Activated CD4-positive, alpha-beta T cell treated with anti-CD3 and anti-CD28 coated beads, Interleukin-2, amount 50 U/mL, for 48 hours (primary cell): ENCODE data around the gene TMPRSS7.
"Not testable (repeated sequence)": the region's sequence is repeated elsewhere in the genome, so short reads cannot be mapped to it uniquely, and the experiment has no call there.

ENCODE experiments used
- DNase-seq, 2 experiments: peaks; one replicate each; pipeline ENCODE4 v3.0.0-alpha.2; 2020

Gene TMPRSS7

DNA sequence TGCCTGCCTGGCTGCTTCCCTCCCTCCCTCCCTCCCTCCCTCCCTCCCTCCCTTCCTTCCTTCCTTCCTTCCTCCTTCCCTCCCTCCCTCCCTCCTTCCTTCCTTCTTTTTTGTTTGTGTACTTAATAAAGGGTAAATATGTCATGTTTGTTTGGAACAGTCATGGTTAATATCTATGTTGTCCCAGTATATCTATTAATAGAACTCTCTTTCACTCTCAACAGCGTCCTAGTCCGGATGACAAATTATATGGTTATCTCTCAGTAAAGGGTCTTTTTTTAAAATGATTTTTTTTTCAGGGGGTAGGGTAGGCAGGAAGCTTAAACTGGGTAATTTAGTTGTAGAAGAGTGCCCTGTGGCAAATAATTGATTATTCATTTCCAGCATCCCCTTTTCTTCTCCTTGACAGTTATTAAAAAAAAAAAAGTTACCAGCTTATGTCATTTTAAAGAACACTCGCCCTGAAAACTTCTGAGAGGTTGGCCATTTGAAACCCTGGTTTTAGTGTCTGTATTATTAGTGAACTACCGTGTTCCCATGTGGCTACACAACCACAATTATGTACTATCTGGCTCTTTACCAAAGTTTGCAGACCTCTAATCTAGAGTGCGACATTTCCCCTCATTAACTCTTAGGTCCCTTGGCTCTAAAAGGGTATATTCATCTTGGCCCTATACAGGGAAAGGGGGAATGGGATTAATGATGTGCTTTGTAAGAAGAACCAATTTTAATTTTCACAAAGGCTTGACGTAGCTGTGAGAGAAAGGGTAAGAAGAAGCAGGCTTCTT lies 22.1 kb upstream of the TMPRSS7 start:
- DNase-seq: no peak

DNA sequence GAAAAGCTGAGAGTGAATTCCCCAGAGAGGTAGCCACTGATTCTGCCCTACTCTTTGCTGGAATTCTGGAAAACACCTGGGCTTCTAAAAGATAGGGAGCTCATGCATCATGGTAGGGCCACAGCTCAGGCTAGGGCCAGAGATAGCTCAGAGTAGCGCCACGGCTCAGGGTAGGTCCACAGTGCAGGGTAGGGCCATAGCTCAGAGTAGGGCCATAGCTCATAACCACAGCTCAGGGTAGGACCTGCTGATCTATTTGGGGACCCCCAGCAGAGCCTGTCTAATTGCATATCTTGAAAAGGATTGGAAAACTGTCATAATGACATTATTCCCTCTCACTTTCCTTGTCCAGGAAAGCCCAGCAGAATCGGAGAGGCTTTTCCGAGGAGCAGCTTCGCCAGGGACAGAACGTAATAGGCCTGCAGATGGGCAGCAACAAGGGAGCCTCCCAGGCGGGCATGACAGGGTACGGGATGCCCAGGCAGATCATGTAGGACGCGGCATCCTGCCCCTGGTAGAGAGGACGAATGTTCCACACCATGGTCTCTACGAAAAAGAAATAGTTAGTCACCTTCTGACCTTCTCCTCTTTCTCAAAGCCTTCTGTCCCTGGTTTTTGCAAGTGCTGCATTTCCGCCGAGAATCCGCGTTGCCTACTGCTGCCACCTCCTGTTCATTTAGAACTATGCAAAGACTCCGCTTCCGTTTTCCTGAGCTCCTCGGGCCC lies 21.3 kb upstream of the TMPRSS7 start:
- DNase-seq: peak; percentile 66 to 75

DNA sequence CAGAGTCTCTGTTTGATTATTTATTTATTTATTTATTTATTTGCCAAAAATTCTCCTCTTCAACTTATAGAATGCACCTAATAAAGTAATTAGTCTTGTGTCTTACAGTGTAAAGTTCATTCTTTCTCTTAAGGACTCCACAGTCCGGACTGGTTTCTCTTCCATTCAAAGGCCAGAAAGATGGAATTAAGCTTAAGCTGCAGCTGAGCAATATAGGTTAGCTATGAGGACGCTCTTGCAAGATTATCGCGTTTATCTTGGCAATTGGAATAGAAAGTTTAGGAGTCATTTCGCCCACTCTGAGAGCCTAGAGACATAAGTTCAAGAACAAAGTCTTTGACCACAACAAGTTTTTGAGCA lies 20.8 kb upstream of the TMPRSS7 start:
- DNase-seq: no peak

DNA sequence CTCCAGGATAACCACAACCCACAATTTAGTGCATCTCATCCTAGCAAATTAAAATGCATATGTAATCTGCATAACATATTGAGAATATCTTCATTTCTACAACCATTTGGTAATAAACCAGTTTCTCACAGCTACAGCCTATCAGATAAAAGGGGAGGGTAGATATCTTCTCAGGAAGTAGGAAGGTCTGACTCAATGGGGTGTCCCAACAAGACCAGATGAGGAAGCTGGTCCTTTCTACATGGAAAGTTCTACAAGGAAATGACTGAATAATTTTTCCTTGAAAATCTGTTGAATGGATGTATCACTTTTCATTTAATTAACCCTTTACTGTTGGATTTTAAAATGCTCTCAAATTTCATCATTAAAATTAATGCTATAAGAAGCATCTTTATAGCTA lies 17.4 kb upstream of the TMPRSS7 start:
- DNase-seq: no peak

DNA sequence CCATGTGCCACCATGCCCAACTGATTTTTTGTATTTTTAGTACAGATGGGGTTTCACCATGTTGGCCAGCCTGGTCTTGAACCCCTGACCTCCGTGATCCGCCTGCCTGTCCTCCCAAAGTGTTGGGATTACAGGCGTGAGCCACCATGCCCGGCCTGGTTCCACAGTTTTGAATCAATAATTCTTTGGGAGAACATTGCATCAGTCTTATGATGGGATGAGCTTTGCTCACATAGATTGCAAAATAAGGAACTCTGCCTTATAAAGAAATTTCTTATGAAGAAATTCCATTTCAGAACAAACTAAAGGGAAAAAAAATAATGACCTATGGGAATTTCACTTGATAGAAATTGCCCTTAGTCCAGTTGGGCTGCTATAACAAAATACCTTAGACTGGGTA lies 15.8 kb upstream of the TMPRSS7 start:
- DNase-seq: no peak

DNA sequence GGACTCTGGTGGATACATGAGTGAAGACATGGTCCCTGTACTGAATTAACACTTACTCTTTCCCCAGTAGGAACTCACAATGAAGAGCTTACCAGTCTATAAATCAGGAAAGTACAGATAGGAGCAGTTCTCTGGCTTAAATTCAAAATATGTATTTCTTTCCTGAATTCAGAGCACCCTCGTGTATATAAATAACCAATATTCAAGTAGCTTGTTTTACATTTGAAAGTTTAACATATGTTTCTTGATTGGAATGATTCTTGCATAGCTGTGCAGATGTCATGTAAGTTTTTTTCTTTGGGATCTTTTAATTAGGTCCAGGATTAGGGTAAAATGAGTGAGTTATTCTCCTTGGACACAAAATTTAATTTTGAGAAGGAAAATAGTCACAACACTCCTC lies 14.8 kb upstream of the TMPRSS7 start:
- no peak for DNase-seq

DNA sequence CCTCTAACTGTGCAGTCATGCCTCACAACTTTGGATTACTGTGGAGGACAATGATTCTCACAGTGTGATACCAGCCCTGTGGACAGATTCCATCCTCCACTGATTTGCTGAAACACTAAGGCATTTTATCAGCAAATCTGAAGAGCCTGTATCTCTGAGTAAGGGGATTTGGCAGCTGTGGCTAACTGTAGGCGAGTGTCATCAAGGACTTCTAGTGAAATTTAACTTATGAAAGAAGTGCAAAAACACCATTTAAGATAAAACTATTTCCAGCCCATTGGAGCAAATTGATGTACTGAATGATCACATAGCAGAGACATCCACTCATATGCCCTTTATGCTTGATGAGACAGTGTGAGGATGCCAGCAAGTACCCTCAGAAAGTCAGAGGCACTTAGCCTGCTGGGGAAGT lies 13.9 kb upstream of the TMPRSS7 start:
- DNase-seq: no peak

DNA sequence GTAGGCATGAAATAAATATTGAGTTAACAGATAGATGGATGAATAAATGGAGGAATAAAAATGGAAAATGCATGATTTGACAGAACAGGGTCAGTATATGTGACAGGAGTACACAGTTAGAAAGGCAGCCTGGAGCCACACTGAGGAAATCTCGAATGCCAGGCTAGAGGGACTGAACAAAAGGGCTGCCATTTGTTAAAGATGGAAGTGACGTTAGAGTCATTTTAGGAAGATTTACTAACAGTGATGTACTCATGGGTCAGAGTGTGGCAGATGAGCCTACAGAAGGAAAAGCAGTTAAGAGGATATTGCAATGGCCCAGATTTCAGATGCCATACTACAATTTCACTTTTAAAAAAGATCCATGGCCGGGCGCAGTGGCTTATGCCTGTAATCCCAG lies 7.4 kb upstream of the TMPRSS7 start:
- no peak for DNase-seq

DNA sequence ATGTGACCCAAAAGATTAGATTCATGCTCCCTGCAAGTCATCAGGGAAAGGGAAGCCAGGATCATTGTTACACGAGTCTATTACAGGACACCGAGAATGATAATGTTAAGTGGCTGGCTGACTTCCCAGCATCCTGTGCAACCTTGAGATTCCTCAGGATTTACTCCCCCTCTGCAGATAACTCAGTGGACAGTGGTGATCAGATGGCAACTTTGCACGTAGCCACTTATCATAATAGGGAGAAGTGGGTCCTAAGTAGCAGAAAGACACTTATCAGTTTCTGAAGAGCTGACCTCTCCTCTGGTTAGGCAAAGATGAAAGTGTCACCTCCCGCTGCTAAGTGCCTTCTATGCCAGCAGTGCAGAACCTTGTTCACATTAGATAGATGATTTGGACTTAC lies 6.7 kb upstream of the TMPRSS7 start:
- no peak for DNase-seq

DNA sequence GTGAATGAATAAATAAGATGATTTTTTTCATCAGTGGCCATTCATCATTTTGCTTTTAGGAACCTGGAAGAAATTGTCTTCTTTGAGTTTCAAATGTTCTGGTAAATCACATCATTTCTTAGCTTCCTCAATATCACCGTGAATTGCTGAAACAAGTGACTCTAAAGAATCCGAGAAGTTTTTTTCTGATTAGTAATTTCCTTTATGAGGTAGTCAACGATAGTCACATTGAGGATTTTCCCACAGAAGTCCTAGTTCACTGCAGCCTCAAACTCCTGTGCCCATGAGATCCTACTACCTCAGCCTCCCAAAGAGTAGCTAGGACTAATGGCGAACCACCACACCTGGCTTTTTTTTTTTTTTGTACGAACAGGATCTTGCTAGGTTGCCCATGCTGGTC lies 3.6 kb upstream of the TMPRSS7 start:
- DNase-seq: no peak

DNA sequence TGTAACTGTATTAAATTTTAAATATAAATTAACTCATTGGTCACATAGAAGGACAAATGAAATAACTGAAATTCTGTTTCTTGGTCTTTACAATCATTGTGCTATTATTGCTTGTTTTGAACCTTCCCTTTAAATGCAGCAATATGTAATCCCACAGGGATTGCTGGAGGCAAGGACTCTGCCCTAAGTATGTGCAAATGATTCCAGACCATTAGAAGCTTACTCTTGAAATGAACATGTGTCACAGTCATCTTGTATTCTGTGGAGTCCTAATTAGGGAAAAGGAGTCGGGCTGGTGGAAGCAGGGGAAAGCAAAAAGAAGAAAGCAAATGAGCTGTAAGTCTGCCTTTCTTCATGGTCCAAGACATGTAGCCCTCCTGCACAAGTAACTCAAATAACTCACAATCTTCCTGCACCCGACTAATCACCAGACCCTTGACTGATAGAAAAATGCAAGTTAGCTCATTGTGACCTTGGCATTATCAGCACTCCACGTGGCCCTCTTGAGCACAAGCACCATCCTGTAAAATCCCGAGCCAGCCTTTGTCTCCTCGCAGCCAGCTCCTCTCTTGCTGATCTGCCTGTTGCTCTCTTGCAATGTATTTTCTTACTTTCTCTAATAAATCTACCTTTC lies 2.3 kb upstream of the TMPRSS7 start:
- DNase-seq: no peak

DNA sequence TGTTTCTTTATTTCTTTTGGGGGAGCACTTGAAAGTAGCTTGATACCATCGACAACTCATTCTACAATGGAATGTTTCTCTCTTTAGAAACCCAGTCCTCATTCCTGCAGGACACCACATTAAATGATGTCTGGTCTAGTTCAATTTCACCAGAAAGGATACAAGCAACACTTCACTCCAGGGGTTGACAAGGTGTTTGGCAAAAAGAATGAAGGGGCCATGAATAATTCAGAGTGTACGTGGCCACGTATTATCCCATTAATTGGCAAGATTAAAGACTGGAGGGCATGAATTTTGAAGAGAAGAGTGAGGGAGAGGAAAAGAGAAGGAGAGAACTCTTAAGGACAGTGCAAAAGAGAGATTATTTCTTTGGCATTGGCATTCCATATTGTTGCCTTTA lies 705 bp downstream of the TMPRSS7 start:
- no peak for DNase-seq

DNA sequence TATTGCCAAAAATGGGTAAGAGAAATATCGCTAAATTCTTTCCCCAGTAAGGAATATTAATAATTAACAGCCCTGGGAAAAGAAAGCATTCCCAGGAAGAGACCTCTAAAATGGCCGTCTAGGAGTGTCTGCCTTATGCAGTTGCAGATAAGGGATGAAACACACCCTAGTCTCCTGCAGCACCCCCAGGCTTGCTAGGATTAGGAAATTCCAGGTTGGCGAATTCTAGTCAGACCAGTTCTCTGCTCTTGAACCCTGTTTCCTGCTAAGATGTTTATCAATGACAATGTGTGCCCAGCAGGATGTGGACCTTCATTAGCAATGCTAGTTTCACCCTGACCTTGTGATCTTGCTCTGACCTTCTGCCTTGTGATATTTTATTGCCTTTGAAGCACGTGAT lies 2.7 kb downstream of the TMPRSS7 start:
- not testable (repeated sequence) for DNase-seq

DNA sequence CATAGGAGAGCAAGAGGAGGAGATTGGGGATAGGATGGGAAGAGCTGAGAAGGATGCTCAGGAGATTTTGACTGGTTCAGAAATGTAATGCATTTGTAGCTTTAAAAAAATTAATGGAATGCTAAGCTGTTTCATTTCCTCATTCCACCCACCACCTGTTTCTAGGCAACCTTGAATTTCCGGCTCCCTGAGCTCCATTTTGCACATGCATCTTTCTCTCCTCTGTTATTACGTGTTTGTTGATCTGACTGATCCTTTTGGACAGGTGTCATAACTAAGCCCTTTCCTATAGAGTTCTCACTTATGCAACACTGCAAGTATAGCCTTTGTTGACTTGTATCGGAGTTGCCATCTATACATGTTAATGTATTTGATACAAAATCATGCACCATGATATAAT lies 4.3 kb downstream of the TMPRSS7 start:
- DNase-seq: no peak

DNA sequence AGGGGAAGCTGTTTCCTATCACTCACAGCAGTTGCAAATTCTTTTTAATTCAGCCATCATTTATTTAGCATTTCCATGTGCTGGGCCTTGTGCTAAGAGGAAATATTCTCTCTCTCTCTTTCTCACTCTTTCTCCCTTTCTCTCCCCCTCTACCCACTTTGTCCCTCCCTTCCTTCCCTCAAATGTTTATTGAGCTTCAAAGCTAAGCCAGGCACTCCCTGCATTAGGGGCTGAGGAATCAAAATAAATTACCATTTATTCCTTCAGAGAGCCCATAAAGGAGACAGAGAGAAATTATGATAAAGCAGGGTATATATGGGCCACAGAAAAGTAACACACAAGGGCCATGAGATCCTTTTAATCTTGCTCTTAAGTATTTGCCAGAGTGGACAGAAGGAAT lies 6.8 kb downstream of the TMPRSS7 start:
- no peak for DNase-seq

DNA sequence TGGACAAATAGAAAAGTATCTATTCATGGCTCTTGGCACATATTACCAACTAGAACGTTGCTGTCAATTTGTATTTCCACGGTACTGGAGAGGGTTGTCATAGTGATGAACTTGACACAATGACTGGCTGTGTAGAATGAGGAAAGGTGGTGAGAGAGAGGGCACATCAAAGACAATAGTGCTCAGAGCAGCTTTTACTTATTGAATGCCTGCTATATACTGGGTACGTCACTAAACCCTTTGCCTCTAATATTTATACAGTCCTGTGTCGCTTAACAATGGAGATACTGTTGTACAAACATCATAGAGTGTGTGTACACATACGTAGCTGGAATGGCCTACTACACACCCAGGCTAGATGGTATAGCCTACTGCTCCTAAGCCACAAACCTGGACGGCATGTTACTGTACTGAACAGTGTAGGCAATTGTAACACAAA lies 8.3 kb downstream of the TMPRSS7 start:
- no peak for DNase-seq

DNA sequence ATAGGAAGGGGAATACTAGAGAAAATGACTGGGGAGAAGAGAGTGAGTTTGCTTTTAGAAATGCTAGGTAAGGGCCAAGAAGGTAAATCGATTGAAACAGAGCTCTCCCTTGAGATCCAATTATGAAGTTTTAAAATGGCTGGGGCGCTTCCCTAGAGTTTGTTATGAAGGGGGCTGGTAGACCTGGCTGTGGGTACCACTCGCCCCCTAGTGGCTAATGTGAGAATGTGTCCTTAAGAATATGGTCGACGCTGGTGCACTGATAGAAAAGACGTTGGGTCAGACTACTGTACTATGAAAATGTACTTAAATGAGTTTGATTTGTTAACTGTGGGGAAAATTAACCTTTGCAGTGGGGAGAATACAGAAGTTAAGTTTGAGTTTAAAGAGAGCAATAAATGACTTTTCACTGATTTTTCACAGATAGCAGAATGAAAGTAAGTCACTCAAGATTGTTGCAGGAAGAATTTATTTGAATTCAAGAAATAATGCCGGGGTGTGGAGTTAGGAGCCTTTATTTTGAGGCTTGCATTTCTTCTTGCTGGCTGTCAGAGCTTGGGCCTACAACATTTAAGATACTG lies 9.2 kb downstream of the TMPRSS7 start:
- peak; percentile 22 to 41 for DNase-seq

DNA sequence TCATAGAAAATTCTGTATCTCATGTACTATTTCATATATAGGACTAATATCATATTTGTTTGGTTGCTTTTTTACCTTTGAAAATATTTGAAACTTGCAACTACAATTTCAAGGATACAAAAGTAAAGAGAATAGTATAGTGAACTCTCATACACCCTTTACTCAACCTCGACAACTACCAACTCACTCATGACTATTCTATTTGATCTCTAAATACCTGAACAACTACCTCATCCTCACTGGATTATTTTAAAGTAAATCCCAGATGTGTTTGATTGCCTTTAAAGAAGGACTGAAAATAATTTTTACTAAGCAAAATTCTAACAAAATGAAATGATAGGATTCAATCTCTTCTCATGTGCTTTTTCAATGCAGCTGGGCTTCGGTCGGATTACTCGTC lies 12.1 kb downstream of the TMPRSS7 start:
- no peak for DNase-seq

DNA sequence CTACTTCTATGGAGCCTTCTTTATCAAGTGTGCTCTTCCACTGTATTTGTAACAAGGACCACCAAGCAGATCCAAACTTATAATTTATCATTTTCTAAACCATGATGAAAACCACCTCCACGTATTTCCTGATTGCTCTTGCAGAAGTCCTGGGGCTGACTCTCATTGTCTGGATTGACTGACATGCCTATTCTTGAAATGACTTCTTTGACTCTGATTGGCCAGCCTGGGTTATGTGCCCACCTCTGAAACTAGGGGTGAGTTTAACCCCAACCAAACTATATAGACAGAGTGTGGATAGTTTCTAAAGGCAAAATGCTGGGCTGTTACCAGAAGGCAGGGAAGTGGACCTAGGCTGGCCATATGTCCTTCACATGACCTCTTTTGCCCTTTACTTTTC lies 12.7 kb downstream of the TMPRSS7 start:
- no peak for DNase-seq

DNA sequence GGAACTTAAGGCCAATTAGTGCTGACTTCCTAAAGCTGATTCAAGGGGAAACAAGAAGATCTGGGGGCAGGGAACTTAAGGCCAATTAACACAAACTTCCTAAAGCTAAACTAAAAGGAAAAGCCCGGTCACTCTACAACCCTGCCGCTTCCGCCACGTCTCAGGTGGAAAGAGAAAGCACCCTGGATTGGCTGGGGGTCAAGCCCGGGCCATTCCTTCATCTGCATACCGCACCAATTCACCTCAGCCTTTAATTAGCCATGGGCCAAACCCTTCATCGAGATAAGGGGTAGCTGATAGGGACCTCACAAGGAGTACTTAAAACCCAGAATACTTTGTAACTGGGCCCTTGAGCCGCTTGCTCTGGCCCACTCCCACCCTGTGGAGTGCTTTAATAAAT lies 14.4 kb downstream of the TMPRSS7 start:
- DNase-seq: no peak

DNA sequence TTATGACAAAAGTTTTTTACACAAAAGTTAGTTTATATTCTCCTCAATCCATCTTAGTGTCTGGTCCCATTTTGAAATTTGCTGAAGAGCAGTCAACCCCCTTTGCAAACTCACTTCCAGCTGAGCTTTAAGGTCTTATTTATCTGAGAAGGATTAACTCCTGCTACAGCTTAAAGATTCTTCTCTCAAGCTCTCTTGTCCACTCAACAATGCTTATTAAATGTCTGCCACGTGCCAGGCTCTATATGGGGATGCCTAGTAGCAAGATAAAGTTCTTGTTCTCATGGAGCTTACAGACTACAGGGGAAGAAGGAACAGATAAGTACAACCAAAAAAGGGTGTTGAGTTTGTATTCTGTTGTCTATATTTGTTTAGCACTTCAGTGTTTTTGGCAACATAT lies 18.7 kb downstream of the TMPRSS7 start:
- DNase-seq: no peak

DNA sequence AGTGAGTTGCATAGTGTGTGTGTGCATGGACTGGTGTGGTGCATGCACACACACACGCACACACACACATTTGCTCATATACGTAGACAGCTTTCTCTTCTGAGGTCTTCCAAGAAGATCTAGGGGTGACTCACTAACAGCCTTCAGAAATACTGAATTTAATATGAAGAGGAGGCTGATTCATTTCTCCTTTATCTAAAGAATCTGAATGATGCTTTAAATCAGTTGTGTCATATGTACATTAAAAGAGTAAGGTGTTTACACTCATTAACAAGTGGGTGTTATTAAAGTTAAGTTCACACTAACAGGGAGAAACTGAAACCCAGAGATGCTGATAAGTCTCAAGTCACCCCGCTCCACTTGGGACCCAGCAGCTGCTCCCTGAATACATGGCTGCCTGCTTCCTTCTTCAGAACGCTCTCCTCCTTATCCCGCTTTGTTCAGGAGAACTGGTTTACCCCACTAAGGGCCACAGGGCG lies 22.0 kb downstream of the TMPRSS7 start:
- peak; percentile 9 to 31 for DNase-seq

DNA sequence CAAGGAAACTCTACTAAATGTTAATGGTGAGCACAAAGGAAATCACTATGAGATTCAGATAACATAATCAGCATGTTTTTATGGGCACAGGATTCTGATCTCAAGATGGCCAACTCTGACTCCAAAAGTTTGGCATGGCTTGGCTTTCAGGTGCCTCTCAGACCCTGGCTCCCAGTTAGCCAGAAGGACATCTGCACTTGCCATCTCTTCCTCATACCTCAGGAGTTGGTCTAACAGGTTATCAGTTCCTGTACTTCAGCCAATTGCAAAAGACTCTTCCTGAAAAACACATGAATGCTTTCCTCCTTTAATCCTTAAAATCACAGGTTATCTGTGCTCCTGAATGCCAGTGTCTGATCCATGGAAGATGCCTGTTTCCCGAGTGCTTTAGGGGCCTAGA lies 25.0 kb downstream of the TMPRSS7 start:
- no peak for DNase-seq

DNA sequence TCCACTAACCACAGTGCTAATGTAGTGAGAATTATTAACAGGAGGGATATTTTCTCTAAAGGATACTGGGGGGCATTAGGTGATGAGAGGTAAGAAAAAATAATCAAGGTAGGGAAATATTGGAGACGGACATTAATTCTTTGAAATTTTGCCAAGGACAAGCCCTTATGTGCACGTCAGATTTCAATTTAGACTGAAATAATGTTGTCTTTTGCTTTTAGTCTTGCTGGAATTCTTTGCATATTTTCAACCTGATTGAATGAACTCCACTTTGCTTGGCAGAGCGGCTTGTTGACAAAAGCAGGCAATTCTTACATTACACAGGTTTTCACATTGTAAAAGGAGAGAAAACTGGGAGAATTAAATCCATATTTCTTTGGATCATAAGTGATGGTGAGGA lies 26.6 kb downstream of the TMPRSS7 start:
- DNase-seq: no peak
